Neural progenitor cell (in vitro differentiated cells): ENCODE results near the gene HBD.

Experiments
- CTCF ChIP-seq: fragments of 200-600 bp; sonication (generic); IDR thresholded peaks from 2 replicates; pipeline ENCODE4 v1.5.1; 2017; ENCODE audit warnings: antibody characterized with exemption, mild to moderate bottlenecking
- EZH2 ChIP-seq: fragments of 200-600 bp; sonication (generic); IDR thresholded peaks from 2 replicates; pipeline ENCODE4 v1.6.1; 2017; ENCODE audit warnings: antibody characterized with exemption, mild to moderate bottlenecking, moderate library complexity

DNA sequence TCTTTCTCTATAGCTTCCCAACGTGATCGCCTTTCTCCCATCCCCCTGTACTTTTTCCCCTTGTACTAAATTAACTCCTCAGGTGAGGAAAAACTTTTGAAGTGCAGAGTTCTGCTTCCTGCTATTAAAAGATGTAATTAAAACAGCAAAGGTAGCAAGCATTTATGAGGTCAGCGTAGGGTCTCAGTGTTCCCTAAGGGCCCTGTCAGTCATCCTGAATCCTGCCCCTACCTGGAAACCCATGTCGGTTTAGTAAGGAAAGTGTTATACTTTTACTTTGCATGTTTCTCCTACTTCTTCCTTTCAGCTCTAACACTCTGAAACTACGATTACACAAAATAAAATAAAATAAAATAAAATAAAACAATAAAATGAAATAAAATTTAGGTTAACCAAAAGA lies 6.2 kb downstream of the HBD start:
- TF ChIP-seq EZH2 (no peak), CTCF (no peak)
